SK-N-SH (cell line): ENCODE data around the gene DCD.

Experiments
- ELF1 ChIP-seq: IDR thresholded peaks from 2 replicates; pipeline ENCODE4 v1.4.0; 2012
- MXI1 ChIP-seq: IDR thresholded peaks from 2 replicates; pipeline ENCODE4 v1.6.1; 2012; ENCODE audit warnings: mild to moderate bottlenecking, low read depth, low read length, improper control_type of control experiment
- RFX5 ChIP-seq: IDR thresholded peaks from 2 replicates; pipeline ENCODE4 v1.6.1; 2012; ENCODE audit warnings: mild to moderate bottlenecking, improper control_type of control experiment, low read length
- TCF12 ChIP-seq: IDR thresholded peaks from 2 replicates; pipeline ENCODE4 v1.4.0; 2012

DNA sequence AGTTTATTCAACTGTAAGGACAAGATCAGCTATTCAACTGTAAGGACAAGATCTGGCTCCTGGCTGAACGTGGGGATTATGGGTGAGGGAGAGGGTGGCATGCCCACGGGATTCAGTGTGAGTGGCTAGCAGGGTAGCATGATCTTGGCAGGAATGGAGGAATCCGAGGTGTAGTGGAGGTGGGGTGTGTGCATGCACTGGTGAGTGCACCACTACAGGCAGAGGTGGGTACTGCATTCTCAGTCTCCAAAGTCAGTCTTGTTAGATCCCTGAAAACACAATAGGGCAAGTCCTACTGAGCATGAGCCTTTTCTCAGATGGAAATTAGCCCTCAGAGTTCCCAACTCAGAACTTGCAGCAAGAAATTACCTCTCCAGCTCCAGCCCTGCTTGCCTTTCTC, 32.2 kb upstream of the DCD start:
- no peak for TF ChIP-seq MXI1
- TF ChIP-seq TCF12 = no peak
- no peak for TF ChIP-seq ELF1
- TF ChIP-seq RFX5 = no peak
